Kidney (tissue), 14 donors: ENCODE measurements around the gene MOB3B. TPM values are rescaled to one million over a fixed set of nuclear protein-coding genes. Genes with fewer than 3 reads are reported as not detected.

ENCODE experiments used
- DNase-seq, 5 donors: peaks; one replicate each; pipeline ENCODE4 v3.0.0-alpha.2; 2013 to 2020
- FAIRE-seq: peaks from 2 replicates; lab custom pipeline; 2012; peaks lifted over from hg19 to GRCh38; lab: Jason Lieb, UNC
- H3K27ac ChIP-seq, 2 donors: one replicate each; pipeline ENCODE4 v1.7.0; 2013; ENCODE audit warnings: low read depth in 2 of 2, low read length in 2 of 2, inconsistent platforms in 1 of 2
- H3K27me3 ChIP-seq: one replicate; pipeline ENCODE4 v1.7.1; 2013; ENCODE audit warnings: low read length, inconsistent platforms; ENCODE audit not compliant: control insufficient read depth, insufficient read depth
- H3K36me3 ChIP-seq, 3 donors: one replicate each; pipeline versions ENCODE4 v1.7.0 to v1.7.1; 2013; ENCODE audit warnings: low read length in 3 of 3, control low read depth in 1 of 3, inconsistent platforms in 1 of 3; ENCODE audit not compliant: insufficient read depth in 3 of 3, control insufficient read depth in 2 of 3
- H3K4me1 ChIP-seq, 3 donors: one replicate each; pipeline versions ENCODE4 v1.7.0 to v1.7.1; 2013; ENCODE audit warnings: low read length in 3 of 3, inconsistent platforms in 1 of 3, low read depth in 1 of 3; ENCODE audit not compliant: control insufficient read depth in 2 of 3, insufficient read depth in 2 of 3
- H3K4me3 ChIP-seq, 3 donors: one replicate each; pipeline versions ENCODE4 v1.7.0 to v1.8.1; 2013; ENCODE audit warnings: low read length in 3 of 3, control low read depth in 1 of 3, inconsistent platforms in 1 of 3
- H3K9ac ChIP-seq, 3 donors: one replicate each; pipeline versions ENCODE4 v1.7.0 to v1.7.1; 2013; ENCODE audit warnings: low read length in 3 of 3, control low read depth in 1 of 3, inconsistent platforms in 1 of 3
- H3K9me3 ChIP-seq, 3 donors: one replicate each; pipeline versions ENCODE4 v1.7.0 to v1.7.1; 2013; ENCODE audit warnings: low read length in 3 of 3, control low read depth in 1 of 3, inconsistent platforms in 1 of 3; ENCODE audit not compliant: control insufficient read depth in 2 of 3, insufficient read depth in 1 of 3
- intact Hi-C: fragments of 100-400 bp; cut with DNase I; formaldehyde crosslinking; loops from one replicate; pipeline ENCODE4 v1.11.1; 2022
- polyA plus RNA-seq: library from polyadenylated mRNA; stranded (reverse); fragments of 350-450 nt; fragmentation: Illumina TruSeq; extraction: RNeasy Lipid Tissue Mini Kit (QIAGEN cat#74804); gene quantifications from one replicate; pipeline ENCODE4 v1.2.3, GENCODE V29; 2014; ENCODE audit warnings: low read depth, low replicate concordance; ENCODE audit not compliant: insufficient read depth
- total RNA-seq: library from RNA; stranded (reverse); fragmentation: NEBNext Ultra II Directional; extraction: Animal tissue kit (Norgen Biotek cat#: 25700); gene quantifications from one replicate; pipeline ENCODE4 v1.2.1, GENCODE V29; 2021
- TF ChIP-seq, protein P1 (sequence below): IDR thresholded peaks from 3 replicates; pipeline ENCODE4 v1.5.1; 2012; ENCODE audit warnings: mild to moderate bottlenecking, moderate library complexity, borderline replicate concordance; ENCODE audit not compliant: insufficient read depth; ENCODE audit errors: extremely low read depth
- donor health status: control.
- donor health status: control.
- donor health status: control.
- donor health status: control.
- donor health status: control.
- donor health status: DM: yes; HTN: yes; CAD: no.
- donor health status: Normal renal cell carcinoma (clear cell type).

The MOB3B gene
- total and polyA plus RNA-seq, 2 donors from 2014 or later = 5.9 to 22.5 TPM

DNA sequence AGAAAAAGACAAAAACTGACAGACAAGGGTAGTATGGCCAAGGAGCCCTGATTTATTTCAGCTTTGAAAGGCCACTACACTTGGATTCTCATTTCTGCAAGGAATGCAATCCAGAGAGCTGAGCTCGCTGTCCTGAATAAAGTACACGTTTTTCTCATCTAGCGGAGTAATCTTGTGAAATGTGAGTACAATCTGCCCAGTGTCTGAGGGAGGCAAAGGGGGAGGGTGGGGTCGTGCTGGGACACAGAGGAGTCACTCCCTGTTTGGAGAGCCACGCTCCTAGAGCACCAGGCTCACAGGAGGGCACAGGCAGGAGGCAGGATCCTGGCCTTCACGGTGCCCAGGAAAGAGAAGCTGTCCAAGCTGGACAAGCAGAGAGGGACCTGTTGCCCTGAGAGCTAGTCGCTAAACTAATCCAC is 56.5 kb downstream of the MOB3B start:
- TF ChIP-seq, protein P1, sequence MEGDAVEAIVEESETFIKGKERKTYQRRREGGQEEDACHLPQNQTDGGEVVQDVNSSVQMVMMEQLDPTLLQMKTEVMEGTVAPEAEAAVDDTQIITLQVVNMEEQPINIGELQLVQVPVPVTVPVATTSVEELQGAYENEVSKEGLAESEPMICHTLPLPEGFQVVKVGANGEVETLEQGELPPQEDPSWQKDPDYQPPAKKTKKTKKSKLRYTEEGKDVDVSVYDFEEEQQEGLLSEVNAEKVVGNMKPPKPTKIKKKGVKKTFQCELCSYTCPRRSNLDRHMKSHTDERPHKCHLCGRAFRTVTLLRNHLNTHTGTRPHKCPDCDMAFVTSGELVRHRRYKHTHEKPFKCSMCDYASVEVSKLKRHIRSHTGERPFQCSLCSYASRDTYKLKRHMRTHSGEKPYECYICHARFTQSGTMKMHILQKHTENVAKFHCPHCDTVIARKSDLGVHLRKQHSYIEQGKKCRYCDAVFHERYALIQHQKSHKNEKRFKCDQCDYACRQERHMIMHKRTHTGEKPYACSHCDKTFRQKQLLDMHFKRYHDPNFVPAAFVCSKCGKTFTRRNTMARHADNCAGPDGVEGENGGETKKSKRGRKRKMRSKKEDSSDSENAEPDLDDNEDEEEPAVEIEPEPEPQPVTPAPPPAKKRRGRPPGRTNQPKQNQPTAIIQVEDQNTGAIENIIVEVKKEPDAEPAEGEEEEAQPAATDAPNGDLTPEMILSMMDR = no peak
- intact Hi-C loops = no loop called here
- H3K4me1 ChIP-seq = peaks cover 0 to 6% (median 0%) of the 10 kb centered on the region in 3 donors
- H3K9me3 ChIP-seq = no peaks in the 10 kb centered on the region
- no peak overlapping the region for H3K9ac ChIP-seq
- H3K36me3 ChIP-seq = no peaks in the 10 kb centered on the region
- no peak overlapping the region for H3K27ac ChIP-seq
- FAIRE-seq (no peak), DNase-seq (peak; percentile 54 to 77 (median 70))
- no peaks in the 10 kb centered on the region for H3K27me3 ChIP-seq
- H3K4me3 ChIP-seq = no peak overlapping the region

DNA sequence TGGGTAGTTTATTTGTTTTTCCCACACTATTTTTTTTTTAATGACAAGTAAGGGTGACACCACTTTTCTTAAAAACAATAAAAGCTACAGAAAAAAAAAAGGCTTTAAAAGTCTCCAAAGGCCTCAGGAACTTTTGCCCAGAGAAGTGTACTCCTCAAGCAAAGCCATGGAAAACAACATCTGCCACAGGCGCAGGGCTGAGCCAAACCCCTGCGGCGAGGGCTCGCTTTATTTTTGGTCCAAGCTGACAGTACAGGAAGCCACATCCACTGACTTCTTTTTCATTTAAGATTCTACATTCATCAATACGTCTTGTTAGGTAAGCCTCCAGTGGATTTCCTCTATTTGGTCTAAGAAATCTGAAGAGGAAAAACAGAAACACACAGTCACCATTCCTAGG is 57.4 kb downstream of the MOB3B start:
- H3K4me3 ChIP-seq = no peak overlapping the region
- no peaks in the 10 kb centered on the region for H3K9me3 ChIP-seq
- no peak overlapping the region for H3K27ac ChIP-seq
- TF ChIP-seq, protein P1 = no peak
- DNase-seq (no peak), FAIRE-seq (no peak)
- no peak overlapping the region for H3K9ac ChIP-seq
- intact Hi-C loops = no loop called here
- no peaks in the 10 kb centered on the region for H3K36me3 ChIP-seq
- H3K4me1 ChIP-seq = peaks cover 0 to 6% (median 0%) of the 10 kb centered on the region in 3 donors
- H3K27me3 ChIP-seq = no peaks in the 10 kb centered on the region

DNA sequence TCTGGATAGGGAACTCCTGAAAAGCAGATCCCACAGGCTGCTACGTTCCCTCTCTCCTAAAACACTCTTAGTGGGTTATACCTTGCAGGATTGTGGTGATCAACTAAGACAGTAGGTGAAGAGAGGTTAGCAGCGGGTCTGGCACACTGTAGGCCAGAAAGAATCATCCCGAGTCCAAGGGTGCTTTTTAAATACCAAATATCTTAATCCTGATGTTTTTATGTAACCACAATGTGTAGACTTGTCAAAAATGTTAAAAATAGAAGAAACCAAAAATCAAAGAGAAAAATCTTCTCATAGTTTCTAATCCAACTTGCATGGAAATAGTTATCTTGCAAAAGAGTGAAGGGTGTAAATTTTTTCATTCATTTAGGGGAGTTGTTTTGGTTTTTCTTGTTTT is 57.8 kb downstream of the MOB3B start:
- DNase-seq = no peak
- Histone ChIP-seq H3K27me3 (no peaks in the 10 kb centered on the region), H3K4me1 (peaks cover 0 to 6% (median 0%) of the 10 kb centered on the region in 3 donors), H3K36me3 (no peaks in the 10 kb centered on the region), H3K9ac (no peak overlapping the region), H3K27ac (no peak overlapping the region), H3K4me3 (no peak overlapping the region), H3K9me3 (no peaks in the 10 kb centered on the region)
- intact Hi-C loops = no loop called here
- TF ChIP-seq, protein P1 = no peak
- no peak for FAIRE-seq

DNA sequence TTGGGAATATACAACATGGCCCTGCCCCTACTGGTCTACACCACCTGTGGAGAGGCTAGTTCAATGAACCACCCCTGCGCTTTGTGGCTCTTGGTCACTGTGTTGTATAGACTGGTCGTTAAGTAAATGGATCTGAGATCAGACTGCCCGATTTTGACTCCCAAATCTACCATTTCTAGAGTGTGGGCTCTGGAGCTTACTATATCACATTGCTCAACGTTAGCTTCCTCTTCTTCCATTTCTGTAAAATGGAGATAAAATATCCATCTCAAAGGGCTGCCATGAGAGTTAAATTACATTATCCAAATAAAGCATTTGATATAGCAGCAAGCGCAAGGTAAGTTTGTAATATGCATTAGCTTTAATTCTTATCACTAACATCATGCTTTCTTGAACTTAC is 58.2 kb downstream of the MOB3B start:
- DNase-seq (no peak), FAIRE-seq (no peak)
- no peak overlapping the region for H3K9ac ChIP-seq
- peaks cover 0 to 6% (median 0%) of the 10 kb centered on the region in 3 donors for H3K4me1 ChIP-seq
- H3K27me3 ChIP-seq = no peaks in the 10 kb centered on the region
- H3K9me3 ChIP-seq = no peaks in the 10 kb centered on the region
- H3K4me3 ChIP-seq = no peak overlapping the region
- TF ChIP-seq, protein P1 = no peak
- no peak overlapping the region for H3K27ac ChIP-seq
- intact Hi-C loops = no loop called here
- no peaks in the 10 kb centered on the region for H3K36me3 ChIP-seq
